WI38 (cell line): ENCODE results near the gene SSTR5.
"Not testable (repeated sequence)": the region's sequence is repeated elsewhere in the genome, so short reads cannot be mapped to it uniquely, and the experiment has no call there.

Experiments
- H3K4me3 ChIP-seq: 2 replicates; pipeline ENCODE4 v1.5.1; 2011; ENCODE audit warnings: low read depth, mild to moderate bottlenecking, control low read depth, low read length
- TF ChIP-seq, protein P1 (sequence below): IDR thresholded peaks from 2 replicates; pipeline ENCODE4 v1.5.1; 2012; ENCODE audit warnings: low read depth, mild to moderate bottlenecking, control low read depth, low read length

The SSTR5 gene

GRCh38 chr16:1072526-1073261 lies at the start of gene SSTR5:
Gene SSTR5 (plus strand): TSS chr16:1072747. CDS start chr16:1078869, 6,122 bp downstream.
- no peak within 1 kb of the TSS for H3K4me3 ChIP-seq
- TF ChIP-seq, protein P1, sequence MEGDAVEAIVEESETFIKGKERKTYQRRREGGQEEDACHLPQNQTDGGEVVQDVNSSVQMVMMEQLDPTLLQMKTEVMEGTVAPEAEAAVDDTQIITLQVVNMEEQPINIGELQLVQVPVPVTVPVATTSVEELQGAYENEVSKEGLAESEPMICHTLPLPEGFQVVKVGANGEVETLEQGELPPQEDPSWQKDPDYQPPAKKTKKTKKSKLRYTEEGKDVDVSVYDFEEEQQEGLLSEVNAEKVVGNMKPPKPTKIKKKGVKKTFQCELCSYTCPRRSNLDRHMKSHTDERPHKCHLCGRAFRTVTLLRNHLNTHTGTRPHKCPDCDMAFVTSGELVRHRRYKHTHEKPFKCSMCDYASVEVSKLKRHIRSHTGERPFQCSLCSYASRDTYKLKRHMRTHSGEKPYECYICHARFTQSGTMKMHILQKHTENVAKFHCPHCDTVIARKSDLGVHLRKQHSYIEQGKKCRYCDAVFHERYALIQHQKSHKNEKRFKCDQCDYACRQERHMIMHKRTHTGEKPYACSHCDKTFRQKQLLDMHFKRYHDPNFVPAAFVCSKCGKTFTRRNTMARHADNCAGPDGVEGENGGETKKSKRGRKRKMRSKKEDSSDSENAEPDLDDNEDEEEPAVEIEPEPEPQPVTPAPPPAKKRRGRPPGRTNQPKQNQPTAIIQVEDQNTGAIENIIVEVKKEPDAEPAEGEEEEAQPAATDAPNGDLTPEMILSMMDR, result no peak

DNA sequence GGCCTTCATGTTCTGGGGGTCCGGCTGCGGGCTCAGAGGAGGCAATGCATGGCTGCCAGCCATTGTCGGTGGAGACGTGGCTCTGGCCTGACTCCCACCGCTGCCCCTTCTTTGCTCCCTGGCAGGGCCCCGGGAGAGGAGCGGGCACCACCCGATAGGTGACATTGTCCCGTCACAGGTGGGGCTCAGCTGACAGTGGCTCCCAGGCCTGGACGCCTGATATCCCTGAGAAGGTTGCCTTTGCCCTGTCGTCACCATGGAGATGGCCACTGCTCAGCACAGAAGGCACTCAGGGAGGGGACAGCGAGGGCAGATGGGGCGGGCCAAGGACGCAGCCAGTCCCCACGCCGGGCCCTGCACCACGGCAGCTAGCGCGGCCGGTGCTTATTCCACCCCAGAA lies 48.4 kb upstream of the SSTR5 start:
- TF ChIP-seq, protein P1, result no peak
- H3K4me3 ChIP-seq, result no peak overlapping the region

DNA sequence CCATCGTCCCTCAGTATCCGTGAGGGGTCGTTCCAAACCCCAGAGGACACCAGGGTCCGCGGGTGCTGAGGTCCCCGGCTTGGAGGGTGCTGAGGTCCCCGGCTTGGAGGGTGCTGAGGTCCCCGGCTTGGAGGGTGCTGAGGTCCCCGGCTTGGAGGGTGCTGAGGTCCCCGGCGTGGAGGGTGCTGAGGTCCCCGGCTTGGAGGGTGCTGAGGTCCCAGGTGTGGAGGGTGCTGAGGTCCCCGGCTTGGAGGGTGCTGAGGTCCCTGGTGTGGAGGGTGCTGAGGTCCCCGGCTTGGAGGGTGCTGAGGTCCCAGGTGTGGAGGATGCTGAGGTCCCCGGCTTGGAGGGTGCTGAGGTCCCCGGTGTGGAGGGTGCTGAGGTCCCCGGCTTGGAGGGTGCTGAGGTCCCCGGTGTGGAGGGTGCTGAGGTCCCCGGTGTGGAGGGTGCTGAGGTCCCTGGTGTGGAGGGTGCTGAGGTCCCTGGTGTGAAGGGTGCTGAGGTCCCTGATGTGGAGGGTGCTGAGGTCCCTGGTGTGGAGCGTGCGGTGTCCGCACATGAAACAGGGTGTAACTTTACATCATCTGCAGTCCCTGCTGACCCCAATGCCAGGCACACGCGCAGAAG lies 47.3 kb upstream of the SSTR5 start:
- H3K4me3 ChIP-seq, result not testable (repeated sequence)

DNA sequence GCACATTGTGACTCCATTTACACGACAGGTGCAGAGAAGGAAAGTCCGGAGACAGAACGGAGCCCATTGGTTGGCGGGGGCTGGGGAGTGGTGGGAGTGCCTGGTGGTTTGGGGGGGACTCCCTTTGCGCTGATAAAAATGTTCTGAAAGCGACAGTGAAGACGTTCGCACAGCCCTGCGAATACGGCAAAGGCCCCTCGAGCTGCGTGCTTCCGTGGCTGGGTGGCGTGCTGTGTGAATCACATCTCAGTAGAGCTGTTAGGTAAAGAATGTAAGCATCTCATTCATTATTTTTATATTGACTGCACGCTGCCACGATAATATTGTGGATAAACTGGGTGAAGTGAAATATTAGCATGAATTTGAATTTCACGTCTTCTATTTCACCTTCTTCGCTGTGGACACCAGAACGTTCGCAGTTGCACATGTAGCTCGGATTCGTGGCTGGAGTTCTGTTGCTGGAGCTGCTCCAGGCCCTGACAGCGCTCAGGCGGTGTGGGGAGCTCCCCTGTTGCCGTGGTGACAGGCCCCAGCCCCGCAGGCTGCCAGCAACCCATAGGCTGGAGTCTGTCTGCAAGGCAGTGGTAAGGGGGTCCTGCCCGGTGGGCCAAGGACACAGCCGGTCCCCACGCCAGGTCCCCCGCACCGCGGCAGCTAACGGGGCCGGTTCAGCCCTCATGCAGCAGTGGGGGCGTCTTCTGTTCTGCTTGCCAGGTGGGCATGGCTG lies 46.3 kb upstream of the SSTR5 start:
- no peak overlapping the region for H3K4me3 ChIP-seq
- TF ChIP-seq, protein P1, result no peak

DNA sequence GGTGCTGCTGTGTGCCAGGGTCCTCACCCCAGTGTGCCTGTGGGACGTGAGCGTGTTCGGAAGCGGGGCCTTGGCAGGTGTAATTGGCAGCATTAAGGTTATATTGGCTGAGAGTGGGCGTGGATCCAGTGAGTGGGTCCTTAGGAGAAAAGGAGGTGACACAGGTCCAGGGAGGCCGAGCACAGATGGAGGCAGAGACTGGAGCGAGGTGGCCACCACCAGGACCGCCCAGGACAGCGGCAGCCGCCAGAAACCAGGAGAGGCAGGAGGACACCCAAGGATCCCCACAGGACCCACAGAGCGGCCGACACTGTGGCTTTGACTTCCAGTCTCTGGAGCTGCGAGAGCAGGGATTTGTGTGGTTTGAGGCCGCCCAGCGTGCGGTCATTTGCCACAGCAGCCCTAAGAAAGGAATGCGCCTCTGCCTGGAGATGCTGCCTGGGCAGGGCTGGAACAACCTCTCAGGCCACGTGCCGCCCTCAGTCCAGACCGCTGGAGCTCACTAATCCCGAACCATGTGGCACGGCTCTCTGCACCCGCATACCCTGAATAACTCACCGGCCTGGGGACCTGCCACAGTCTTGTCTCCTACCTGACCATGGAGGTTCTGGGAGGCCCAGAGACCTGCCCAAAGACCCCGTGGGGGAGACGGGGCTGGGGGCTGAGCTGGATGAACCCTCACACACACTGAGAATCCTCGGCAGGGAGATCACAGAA lies 45.6 kb upstream of the SSTR5 start:
- TF ChIP-seq, protein P1, result no peak
- H3K4me3 ChIP-seq, result no peak overlapping the region

DNA sequence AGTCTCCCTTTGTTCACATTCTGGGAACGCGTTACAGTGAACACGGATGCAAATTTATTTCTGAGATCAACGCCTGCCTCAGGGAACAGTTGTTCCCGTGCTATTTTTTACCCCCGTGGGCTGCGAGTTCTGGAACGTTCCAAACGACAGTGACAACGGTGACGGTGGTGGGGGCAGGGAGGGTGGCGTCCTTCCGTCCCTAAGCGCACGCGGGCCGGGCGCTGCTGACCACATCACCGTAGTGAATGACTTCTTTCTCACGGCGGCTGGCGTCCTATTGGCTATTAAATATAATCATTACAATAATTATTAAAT lies 45.1 kb upstream of the SSTR5 start:
- TF ChIP-seq, protein P1, result no peak
- no peak overlapping the region for H3K4me3 ChIP-seq

DNA sequence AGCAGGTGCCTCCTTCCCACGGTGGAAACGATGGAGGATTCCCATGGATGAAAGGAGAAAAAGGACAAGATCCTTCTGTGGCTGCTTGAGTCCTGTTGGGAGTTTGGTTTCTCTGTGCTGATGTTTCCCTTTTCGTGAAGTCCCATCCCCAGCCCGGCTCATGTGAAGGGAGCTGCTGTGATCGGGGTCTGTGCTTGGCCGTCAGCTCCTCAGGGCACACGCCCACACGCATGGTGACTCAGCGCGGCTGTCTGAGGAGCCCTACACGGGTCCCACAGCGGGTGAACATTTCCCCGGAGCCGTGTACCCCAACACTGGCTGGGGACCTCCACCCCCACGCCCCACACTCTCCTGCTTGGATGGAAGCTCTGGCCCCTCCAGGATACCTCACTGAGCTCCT lies 44.5 kb upstream of the SSTR5 start:
- TF ChIP-seq, protein P1, result no peak
- H3K4me3 ChIP-seq, result no peak overlapping the region
